MCF 10A (cell line): ENCODE data around the gene IER2. TPM values are rescaled to one million over a fixed set of nuclear protein-coding genes. Genes with fewer than 3 reads are reported as not detected.

Experiments
- BruUV-seq: library from RNA; stranded (reverse); fragments of 400-500 nt; replicated peaks from 2 replicates; lab custom pipeline; 2021; lab: Mats Ljungman, UMichigan
- CTCF ChIA-PET: fragments of 300-600 bp; sonication (Branson Sonifier 250); formaldehyde crosslinking; extraction: SDS; loops from one replicate; lab custom pipeline; 2021; ENCODE audit warnings: antibody characterized with exemption, inconsistent platforms; lab: Yijun Ruan, JAX
- POLR2A ChIA-PET: fragments of 300-600, 350-650 bp; sonication (Branson Sonifier 250); formaldehyde crosslinking; extraction: SDS; loops from one replicate; lab custom pipeline; 2020; ENCODE audit warnings: antibody characterized with exemption, inconsistent platforms; lab: Yijun Ruan, JAX
- DNase-seq: peaks from one replicate; pipeline ENCODE4 v3.0.0-alpha.2; 2018; ENCODE audit not compliant: unreplicated experiment
- H3K27ac Mint-ChIP-seq: one replicate; pipeline ENCODE4 v1.8.0; 2022; ENCODE audit warnings: mild to moderate bottlenecking, low read depth, mixed read lengths; ENCODE audit not compliant: unreplicated experiment
- H3K27me3 Mint-ChIP-seq: one replicate; pipeline ENCODE4 v1.8.0; 2022; ENCODE audit warnings: mixed read lengths; ENCODE audit not compliant: insufficient read depth, unreplicated experiment
- H3K36me3 Mint-ChIP-seq: one replicate; pipeline ENCODE4 v1.8.0; 2022; ENCODE audit warnings: mild to moderate bottlenecking, moderate library complexity, mixed read lengths; ENCODE audit not compliant: insufficient read depth, unreplicated experiment
- H3K4me1 Mint-ChIP-seq: one replicate; pipeline ENCODE4 v1.8.0; 2022; ENCODE audit warnings: mixed read lengths; ENCODE audit not compliant: insufficient read depth, unreplicated experiment
- H3K4me3 Mint-ChIP-seq: one replicate; pipeline ENCODE4 v1.8.0; 2022; ENCODE audit warnings: mild to moderate bottlenecking, moderate library complexity, mixed read lengths; ENCODE audit not compliant: unreplicated experiment
- H3K9me3 Mint-ChIP-seq: one replicate; pipeline ENCODE4 v1.8.0; 2022; ENCODE audit warnings: mixed read lengths; ENCODE audit not compliant: unreplicated experiment
- CTCF ChIP-seq: fragments of 200-600 bp; IDR thresholded peaks from one replicate; pipeline ENCODE4 v1.8.0; 2022; ENCODE audit warnings: antibody characterized with exemption, mild to moderate bottlenecking; ENCODE audit not compliant: unreplicated experiment
- intact Hi-C: fragments of 100-400 bp; cut with micrococcal nuclease; formaldehyde crosslinking; loops from 2 replicates; pipeline ENCODE4 v1.14.1; 2022
- total RNA-seq: library from RNA; stranded (reverse); gene quantifications from 2 replicates; pipeline ENCODE4 v1.2.3, GENCODE V29; 2022

The IER2 gene
- total RNA-seq, 1 experiment from 2014 or later: 92.3 TPM

GRCh38 chr19:13159713-13160112, 9.5 kb downstream of the IER2 start:
- H3K36me3 Mint-ChIP-seq: peaks cover 14% of the 10 kb centered on the region
- intact Hi-C loops: loop anchor here (5.0 to 10.0 kb wide), 2 partner anchors 75 to 1368 kb away; partner anchors contain the start of gene TECR
- H3K4me1 Mint-ChIP-seq: peaks cover 11% of the 10 kb centered on the region
- H3K27ac Mint-ChIP-seq: no peak overlapping the region
- H3K4me3 Mint-ChIP-seq: no peak overlapping the region
- ChIA-PET CTCF (no interaction called here), POLR2A (no interaction called here)
- no peaks in the 10 kb centered on the region for H3K9me3 Mint-ChIP-seq
- DNase-seq: no peak
- no peak for TF ChIP-seq CTCF
- no TSS peak for BruUV-seq
- no peaks in the 10 kb centered on the region for H3K27me3 Mint-ChIP-seq

GRCh38 chr19:13160557-13160956, 10.3 kb downstream of the IER2 start:
- H3K4me1 Mint-ChIP-seq: peaks cover 15% of the 10 kb centered on the region
- BruUV-seq: no TSS peak
- H3K27ac Mint-ChIP-seq: no peak overlapping the region
- no peaks in the 10 kb centered on the region for H3K27me3 Mint-ChIP-seq
- peak; percentile 52 for DNase-seq
- TF ChIP-seq CTCF: no peak
- peaks cover 6% of the 10 kb centered on the region for H3K36me3 Mint-ChIP-seq
- ChIA-PET POLR2A (interaction anchor here (0.9 kb wide), 1 partner anchor 100 kb away, joined by 3 read pairs; no protein-coding TSS in a partner anchor), CTCF (interaction anchor here (0.6 to 1.2 kb wide), 2 partner anchors 10 to 102 kb away, joined by 3 read pairs; no protein-coding TSS in a partner anchor)
- H3K9me3 Mint-ChIP-seq: no peaks in the 10 kb centered on the region
- intact Hi-C loops: loop anchor here (5.0 kb wide), 1 partner anchor 1367 kb away; the partner anchor contains the start of gene TECR
- no peak overlapping the region for H3K4me3 Mint-ChIP-seq

- no peak for TF ChIP-seq CTCF
- peak overlapping the region; percentile 85 for H3K27ac Mint-ChIP-seq
- peaks cover 22% of the 10 kb centered on the region for H3K4me1 Mint-ChIP-seq
- ChIA-PET CTCF (interaction anchor here (0.5 to 1.5 kb wide), 6 partner anchors 10 to 180 kb away, joined by 3 to 6 read pairs (median 3); partner anchors contain the start of genes IER2 and STX10), POLR2A (interaction anchor here (0.6 to 7.2 kb wide), 11 partner anchors 8 to 1363 kb away, joined by 3 to 101 read pairs (median 4); partner anchors contain the start of genes DNAJB1, GCDH, IER2 and NACC1)
- H3K4me3 Mint-ChIP-seq: peak overlapping the region; percentile 62
- no peaks in the 10 kb centered on the region for H3K27me3 Mint-ChIP-seq
- H3K36me3 Mint-ChIP-seq: no peaks in the 10 kb centered on the region
- no TSS peak for BruUV-seq
- DNase-seq: peak; percentile 99
- intact Hi-C loops: loop anchor here (1.0 to 5.0 kb wide), 2 partner anchors 8 to 1364 kb away; partner anchors contain the start of gene TECR
- no peaks in the 10 kb centered on the region for H3K9me3 Mint-ChIP-seq
Measured at GRCh38 chr19:13162724-13163608, 12.8 kb downstream of the IER2 start.
